SIG-M5 treated with dmso at 0.1 percent for 504 hours (cell line): Measurements from ENCODE around the gene GARIN5A.
A peak's percentile ranks its signal among the peaks of the same experiment; 100 is the strongest.

Experiments used
- DNase-seq: peaks from one replicate; lab custom pipeline; 2025; ENCODE audit not compliant: unreplicated experiment; lab: John Stamatoyannopoulos, UW

Gene GARIN5A

DNA sequence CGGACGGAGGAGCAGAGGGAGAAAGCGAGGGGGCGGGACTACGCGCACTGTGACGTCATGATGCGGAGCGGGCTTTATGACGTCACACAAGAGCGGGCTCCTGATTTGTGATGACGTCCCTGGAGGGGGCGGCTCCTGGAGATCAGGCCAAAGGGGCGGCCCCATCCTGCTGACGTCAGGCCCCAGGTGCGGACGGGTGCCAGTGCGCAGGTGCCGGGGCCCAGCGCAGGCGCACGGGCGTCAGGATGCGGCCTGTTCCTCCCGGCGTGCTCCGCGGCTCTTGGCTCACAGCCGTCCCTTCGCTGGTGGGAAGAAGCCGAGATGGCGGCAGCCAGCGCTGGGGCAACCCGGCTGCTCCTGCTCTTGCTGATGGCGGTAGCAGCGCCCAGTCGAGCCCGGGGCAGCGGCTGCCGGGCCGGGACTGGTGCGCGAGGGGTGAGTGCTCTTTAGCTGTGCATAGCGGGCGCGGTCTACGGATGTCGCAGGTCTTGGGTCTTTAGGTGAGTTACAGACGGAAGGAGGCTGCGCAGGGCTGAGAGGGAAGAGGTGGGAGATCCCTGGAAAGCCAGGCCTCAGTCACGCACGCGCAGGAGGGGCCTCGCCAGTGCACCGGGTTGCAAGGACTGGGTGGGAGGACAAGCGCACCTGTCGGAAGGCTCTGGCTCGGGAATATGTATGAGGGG, at the start of gene GARIN5A, which contains the start of gene EMC10:
GARIN5A (minus strand) TSS at position 625 of the 683 bp plus-strand sequence; CDS start at position 165, 460 bp downstream.
EMC10 (plus strand) TSS at position 284 of the 683 bp plus-strand sequence; CDS start at position 322, 38 bp downstream.
- peak; percentile 76 for DNase-seq

DNA sequence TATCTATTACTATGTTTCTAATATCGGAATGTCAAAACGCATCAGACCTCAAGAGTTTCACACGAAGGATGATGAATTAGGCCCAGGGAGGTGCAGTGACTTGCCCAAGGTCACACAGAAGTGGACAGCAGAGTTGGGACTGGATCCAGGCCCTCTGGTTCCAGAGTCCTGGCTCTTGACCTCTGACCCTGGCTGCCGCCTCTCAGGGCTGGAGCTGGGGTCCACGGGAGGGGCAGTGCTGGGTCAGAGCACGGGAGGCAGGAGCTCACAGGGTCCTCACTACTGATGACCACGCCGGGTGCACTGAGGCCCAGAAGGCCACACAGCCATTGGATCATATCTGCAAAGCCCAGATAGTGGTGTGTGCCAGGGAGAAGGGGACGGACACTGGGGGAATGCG, 46.2 kb upstream of the GARIN5A start:
- no peak for DNase-seq

DNA sequence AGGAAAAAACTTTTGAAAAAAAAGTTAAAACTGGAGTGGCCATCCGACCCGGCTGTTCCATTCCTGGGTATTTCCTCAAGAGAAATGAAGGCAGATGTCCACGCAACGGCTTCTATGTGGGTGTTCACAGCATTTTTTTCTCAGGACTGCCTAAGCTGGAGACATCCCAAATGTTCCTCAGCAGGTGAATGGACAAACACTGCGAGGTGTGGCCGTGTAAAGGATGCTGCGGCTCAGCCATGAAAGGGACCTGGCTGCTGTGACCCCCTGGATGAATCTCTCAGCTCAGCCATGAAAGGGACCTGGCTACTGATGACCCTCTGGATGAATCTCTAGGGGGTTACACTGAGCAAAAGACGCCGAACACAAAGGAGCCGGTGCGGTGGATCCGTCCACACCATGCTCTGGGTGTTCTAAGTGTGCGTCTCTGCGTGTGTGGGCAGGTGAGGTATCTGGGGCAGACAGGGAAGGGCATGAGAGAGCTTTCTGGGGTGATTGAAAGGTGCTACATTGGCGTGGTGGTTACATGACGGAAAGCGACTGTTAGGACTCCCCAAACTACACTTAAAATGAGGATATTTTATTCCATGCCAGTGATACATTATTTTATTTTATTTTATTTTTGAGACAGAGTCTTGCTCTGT, 44.3 kb upstream of the GARIN5A start:
- no peak for DNase-seq

DNA sequence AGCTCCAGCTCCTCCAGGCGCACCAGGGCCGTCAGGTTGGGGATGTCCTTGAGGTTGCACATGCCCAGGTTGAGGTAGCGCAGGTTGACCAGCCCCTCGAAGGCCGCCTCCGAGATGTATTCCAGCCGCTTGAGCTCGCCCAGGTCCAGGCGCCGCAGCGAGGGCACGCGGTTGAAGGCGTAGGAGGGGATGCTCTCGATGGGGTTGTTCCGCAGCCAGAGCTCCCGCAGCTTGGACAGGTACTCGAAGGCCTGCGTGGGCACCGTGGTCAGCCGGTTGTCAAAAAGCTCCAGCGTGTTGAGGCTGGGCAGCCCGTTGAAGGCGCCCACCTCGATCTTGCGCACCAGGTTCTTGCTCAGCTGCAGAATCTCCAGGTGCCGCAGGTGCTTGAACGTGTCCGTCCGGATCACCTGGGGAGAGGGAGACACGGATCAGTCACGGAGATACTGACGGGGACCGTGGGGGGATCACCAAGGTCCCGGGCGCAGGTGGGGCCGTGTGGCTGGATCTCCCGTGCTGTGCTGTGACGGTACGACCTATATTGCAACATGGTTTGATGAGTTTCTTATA, 42.4 kb upstream of the GARIN5A start:
- no peak for DNase-seq

DNA sequence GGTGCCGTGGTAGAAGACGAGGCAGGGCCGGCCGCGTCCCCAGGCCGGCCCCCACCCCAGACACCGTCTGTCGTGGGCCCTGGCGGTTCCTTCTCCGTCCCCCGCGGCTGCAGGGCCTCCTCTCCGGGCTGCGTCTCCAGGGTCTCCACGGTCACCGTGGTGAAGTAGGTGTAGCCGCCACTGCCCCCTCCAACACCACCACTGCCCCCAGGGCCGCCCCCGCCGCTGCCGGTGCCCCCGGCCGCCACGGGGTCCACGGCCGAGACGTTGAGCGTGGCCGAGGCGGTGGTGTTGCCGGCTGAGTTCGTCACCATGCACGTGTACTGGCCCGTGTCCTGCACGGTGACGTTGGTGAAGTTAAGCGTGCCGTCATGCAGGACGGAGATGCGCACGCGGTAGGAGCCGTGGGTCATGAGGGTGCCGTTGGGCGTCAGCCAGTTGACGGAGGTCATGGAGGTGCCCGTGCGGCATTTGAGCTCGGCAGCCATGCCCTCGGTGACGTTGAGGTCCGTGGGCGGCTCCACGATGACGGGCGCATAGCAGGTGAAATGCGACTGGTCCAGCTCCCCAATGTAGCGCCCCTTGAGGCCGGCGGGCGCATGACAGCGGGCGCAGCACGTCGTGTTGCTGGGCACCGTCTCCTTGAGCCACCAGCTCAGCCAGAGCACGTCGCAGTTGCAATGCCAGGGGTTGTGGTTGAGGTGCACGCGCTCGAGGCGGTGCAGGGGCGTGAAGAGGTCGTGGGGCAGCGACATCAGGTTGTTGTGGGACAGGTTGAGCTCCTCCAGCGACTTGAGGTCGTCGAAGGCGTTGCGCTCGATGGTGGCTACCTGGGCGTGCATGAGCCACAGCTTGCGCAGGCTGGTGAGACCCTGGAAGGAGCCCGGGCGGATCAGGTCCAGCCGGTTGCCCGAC, 41.7 kb upstream of the GARIN5A start:
- no peak for DNase-seq

DNA sequence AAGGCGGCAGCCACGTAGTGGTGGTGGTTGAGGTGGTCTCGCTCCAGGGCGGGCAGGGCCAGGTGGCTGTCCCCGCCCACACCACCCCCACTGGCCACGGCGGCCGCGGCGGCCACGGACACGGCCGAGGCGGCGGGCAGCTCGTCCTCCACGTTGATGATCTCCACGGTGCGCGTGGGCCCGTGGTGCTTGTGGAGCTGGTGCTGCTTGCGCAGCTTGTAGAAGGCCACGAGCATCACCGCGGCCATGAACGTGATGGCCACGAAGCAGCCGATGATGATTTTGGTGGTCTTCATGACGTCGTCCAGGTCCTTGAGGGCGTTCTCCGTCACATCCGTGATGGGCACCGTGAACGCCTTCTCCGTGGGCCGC, 41.0 kb upstream of the GARIN5A start:
- DNase-seq, result no peak

DNA sequence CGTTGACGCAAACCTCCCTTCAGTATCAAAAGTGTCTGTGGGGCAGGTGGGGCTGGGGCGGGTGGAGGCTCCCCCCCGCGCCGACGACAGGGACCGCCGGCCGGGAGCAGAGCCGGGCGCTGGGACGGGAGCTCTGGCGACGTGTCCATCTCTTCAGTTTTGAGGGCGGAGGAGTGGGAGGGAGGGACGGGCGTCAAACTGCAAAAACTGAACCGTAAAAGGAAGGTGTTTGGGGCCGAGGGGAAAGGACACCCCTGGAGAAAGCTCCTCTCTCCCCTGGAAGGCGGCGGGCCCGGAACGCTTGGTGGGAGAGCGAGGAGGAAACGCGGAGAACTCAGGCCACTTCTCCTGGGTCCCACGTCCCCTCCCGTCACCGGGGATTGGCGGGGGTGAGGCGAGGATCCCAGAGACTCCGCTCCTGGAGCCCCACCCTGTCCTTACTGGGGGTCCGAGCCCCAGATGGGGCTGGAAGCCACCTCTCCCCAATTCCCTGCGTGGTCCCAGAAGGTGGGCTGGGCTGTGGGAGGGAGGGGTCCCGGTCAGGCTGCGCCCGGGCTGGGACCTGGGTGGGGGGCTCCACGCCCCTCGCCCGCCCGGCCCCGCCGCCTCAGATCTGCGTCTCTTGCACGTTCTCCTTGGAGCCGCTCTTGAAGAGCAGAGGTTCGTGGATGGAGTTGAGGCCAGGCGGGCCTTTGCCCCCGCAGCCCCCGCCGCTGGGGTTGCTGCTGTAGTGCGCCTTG, 40.5 kb upstream of the GARIN5A start:
- no peak for DNase-seq

DNA sequence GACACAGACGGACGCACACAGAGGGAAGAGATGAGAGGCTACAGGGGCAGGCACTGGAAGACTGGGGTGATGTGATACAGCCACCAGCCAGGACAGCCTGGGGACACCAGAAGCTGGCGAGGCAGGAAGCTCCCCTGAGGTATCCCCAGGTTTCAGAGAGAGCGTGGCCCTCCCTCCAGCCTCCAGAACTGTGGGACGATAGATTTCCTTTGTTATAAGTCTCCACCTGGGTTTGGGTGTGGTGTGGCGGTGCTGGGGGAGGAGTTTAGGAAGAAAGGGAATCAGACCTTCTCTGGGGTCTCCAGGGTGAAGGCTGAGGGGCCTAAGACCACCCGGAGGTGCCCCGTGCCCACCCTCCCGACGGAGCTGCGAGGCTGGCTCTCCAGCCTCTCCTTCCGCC, 39.8 kb upstream of the GARIN5A start:
- no peak for DNase-seq

DNA sequence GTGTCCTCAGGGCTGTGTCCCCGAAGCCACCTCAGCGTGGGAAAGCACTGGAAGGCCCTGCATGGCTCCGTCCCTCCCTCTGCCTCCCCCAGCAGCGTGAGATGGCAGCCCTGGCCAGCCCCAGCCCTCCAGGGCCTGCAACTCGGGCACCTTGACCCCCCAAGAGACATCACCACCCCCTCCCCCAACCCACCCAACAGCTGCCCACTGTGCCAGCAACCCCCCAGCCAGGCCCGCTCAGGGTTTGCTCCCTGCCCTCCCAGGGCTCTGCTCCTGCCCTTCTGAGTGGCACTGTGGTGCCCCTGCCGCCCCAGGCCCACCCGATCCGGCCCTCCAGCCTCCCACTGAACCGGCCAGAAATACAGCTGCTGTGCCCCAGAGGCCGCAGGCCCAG, 38.5 kb upstream of the GARIN5A start:
- no peak for DNase-seq

DNA sequence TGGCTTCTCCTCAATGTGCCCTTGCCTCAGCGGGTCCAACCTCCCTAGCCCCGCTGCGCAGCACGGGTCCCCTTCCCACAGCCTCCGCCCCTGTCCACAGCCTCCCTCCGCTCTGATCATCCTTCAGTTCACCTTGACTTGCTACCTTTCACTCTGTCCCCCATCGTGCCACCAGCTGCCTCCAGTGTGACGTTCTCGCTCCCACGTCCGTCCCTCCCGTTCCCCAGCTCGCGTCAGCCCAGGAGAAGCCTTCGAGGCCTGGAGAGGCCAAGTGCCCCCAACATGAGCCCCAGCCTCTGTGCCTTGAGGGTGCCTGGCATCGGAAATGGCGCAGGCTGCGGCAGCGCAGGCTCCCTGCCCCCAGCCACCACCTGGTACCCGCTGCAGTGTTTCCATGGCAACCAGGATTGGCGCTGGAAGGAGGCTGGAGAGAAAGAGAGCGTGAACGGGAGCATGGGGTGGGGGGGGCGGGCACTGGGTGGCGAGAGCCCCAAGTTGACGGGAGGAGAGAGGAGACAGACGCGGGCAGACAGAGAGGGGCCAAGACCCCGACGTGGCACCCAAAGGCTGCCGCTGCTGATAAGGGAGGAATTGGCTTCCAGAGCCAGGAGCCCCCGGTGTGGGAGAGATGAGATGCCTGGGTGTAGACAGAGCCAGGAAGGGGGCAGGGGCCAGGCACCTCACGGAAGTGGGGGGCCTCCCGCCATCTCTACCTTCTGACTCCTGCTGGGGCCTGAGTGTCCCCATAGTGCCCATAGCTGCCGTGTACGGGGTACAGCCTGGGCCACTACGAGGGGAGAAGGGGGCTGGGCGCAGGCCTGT, 37.9 kb upstream of the GARIN5A start:
- DNase-seq, result no peak

DNA sequence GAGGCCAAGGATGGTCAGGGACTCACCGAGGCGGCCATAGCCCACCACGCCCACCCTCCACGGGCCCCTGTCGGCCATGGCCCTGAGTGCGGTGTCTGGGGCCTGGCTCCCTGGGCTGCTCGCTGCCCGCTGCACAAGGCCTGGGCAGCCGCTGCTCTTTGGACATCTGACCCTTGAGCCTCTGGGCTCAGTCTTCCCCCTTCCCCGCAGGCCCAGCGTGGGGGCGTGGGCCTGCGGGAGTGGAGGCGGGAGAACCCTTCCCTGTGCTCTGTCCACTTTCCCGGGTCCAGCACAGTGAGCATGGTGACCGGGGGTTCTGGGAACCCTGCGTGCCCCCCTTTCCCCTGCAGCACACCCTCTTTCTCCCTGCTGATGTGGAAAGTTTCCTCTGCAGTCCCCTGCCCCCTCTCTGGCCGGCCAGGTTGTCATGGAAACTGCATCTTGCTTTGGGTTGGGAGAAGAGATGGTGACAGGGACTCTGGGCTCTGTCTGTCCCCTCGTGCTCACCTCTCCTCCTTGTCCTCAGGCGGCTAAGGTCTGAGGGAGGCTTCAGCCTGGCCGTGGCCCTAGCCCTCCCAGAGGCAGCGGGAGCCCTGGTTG, 37.2 kb upstream of the GARIN5A start, which contains the start of gene ASPDH:
ASPDH (minus strand) TSS at position 168 of the 600 bp plus-strand sequence; CDS start at position 78, 90 bp downstream.
- no peak for DNase-seq

DNA sequence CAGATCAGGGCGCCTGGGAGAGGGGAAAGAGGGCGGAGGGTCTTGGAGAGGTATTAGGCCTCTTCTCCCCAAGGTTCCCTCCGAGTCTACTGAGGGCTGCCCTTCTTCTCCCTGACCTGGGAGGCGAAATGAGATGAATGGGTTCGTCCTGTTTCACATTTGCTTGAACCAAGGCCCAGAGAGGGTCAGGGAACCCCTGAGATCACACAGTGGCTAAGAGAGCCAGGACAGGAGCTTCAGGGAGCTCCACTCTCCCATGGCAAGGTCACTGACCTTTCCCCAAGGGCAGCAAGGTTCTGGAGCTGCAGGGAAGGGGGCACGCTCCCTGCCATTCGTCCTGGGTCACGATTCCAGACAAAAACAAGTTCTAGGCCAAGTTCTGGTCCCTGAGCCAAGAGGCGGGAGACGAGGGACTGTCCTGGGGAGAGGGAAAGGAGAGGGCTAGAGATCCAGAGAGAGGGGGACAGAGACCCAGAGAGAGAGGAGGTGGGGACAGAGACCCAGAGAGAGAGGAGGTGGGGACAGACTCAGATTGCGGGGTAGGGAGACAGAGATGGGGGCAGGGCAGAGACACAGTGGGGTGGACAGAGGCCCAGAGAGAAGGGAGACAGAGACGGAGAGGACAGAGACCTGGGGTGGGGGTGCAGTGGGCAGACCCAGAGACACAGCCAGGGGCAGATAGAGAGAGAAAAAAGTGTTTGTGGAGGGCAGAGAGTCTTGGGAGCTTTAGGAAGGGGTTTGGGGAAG, 36.5 kb upstream of the GARIN5A start:
- no peak for DNase-seq

DNA sequence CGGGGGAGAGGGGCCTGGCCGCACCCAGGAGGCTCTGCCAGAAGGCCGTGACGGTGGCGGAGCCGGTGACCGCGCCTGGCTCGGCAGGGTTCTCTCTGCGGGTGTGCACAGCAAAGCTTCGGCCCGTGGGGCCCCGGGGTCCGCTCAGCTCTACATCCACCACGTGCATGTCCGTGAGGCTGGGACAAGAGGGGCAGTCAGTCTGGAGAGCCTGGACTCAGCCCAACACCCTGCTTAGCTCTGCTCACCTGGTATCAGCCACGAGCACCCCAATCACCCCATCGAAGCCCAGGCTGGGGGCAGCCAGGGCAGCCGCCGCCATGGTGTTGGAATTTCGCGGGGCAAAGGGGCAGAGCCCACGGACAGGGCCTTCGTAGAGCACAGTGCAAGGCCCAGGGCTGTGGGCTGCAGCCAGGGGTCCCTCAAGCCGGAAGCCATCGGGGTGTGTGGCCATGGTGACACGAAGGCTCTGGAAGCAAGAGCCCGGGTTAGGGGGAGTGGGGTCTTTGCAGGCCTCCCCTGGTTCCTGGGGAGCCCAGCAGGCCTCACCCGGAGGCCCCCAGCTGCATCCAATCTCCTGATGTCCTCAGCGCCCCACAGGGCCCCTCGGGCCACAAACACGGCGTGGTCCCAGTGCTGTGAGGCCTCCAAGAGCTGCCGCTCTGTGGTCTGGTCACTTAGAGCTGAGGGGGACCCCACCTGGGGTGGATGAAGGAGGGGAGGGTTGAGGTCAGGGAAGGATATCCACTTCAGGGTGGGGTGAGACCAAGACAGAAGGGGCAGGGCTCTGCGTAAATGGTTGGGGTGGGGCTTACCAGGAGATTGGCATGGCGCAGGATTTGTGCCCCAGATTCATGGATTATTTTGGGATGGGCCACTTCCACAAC, 35.7 kb upstream of the GARIN5A start:
- DNase-seq, result no peak

DNA sequence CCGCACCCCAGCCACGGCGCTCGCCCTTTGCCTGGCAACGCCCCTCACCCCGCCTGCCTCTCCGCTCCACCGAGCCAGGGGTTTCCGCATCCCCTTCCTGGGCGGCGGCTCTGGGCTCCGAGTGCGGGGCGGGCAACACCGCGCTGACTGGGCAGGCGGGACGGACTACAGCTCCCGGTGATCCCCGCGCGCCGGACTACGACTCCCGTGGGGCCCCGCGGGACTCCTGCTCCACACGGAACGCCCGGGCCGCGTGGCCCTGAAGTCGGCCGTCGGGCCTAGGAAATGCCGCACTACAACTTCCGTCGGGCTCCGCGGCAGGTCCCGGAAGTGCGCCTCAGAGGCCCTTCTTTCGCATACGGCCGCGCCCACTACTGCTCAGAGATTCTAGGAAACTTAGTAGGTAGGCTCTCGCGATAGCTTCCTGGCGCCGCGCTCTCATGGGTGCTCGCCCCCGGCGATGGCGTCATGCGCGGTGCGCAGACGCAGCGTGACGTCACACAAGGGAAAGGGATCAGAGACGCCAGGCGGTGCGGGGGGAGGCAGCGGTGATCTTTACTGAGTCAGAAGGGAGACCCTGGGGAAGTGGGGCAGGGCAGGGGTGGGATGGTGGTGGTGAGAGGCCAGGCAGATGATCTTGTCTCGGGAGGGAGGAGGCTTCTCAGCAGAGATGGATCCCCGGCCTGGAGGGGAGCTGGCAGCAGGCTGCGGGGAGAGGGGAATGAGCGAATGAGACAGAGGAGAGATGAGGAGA, 34.6 kb upstream of the GARIN5A start, which contains the start of gene JOSD2:
JOSD2 (minus strand) TSS at position 123 of the 754 bp plus-strand sequence. CDS start 760 bp downstream, outside the sequence.
- peak; percentile 98 for DNase-seq

DNA sequence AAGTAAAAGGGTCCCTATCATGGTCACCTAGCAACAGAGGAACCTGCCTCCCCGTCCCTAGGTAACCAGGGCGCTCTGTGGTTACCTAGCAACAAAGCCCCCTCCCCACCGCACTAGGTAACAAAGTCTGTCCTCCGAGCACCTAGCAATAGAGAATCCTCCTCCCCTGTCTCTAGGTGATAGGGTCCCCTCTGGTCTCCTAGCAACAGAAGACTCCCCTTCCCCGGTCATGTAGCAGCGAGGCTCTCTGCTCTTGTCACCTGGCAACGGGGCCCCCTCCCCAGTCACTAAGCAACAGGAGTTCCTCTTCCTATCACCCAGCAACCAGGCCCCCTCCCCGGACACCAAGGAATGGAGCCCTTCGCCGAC, 34.0 kb upstream of the GARIN5A start:
- DNase-seq, result no peak

DNA sequence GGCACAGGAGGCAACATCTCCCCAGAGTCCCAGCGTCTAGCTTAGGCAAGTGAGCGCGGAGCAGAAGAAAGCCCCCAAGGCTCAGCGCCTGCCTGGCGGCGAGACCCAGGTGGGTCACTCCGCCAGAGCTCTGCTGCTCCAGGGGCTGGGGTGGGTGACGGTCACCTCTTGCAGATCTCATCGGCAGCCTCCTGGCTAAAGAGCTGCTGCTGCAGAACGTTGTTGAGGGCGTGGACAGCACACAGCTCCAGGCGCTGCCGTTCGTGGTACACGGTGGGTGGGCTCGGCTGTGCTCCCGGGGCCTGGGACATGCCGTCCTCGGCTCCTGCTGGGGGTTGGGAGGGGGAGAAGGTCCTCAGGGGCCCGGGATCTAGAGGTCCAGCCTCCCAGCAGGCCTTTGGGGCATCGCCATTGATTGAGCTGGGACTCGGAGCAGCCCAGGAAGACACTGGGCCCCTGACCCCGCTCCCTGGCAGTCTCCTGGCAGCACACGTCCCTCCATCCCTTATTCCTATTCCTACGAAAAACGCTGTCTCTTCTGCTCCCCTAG, 33.5 kb upstream of the GARIN5A start:
- no peak for DNase-seq
